Ectodermal cell (in vitro differentiated cells): ENCODE measurements around the gene NDUFA12.

Experiments
- H3K27ac ChIP-seq: 2 replicates; pipeline ENCODE4 v1.7.0; 2013; ENCODE audit warnings: mild to moderate bottlenecking, low read depth, low read length; ENCODE audit not compliant: insufficient read depth, poor library complexity, severe bottlenecking
- H3K27me3 ChIP-seq: 2 replicates; pipeline ENCODE4 v1.7.0; 2013; ENCODE audit warnings: mild to moderate bottlenecking, low read length; ENCODE audit not compliant: insufficient read depth, control insufficient read depth, poor library complexity, severe bottlenecking
- H3K36me3 ChIP-seq: one replicate; pipeline ENCODE4 v1.7.0; 2013; ENCODE audit warnings: low read length; ENCODE audit not compliant: control insufficient read depth, insufficient read depth
- H3K4me1 ChIP-seq: one replicate; pipeline ENCODE4 v1.7.0; 2013; ENCODE audit warnings: low read length; ENCODE audit not compliant: control insufficient read depth, insufficient read depth
- H3K4me3 ChIP-seq: 2 replicates; pipeline ENCODE4 v1.7.0; 2013; ENCODE audit warnings: low read depth, low read length, control low read depth; ENCODE audit not compliant: insufficient read depth
- H3K9me3 ChIP-seq: 2 replicates; pipeline ENCODE4 v1.7.0; 2013; ENCODE audit warnings: mild to moderate bottlenecking, low read length, moderate library complexity; ENCODE audit not compliant: control insufficient read depth
- WGBS, 2 experiments: methylation state at CpG; one replicate each; pipeline ENCODE4 v1.1.7; 2013; ENCODE audit warnings: missing lambda C conversion rate in 2 of 2; 5-methylcytosine and 5-hydroxymethylcytosine counted together

NDUFA12 gene

GRCh38 chr12:94969424-94969823 lies 34.1 kb downstream of the NDUFA12 start:
- H3K36me3 ChIP-seq: peaks cover 4% of the 10 kb centered on the region
- H3K4me1 ChIP-seq: no peaks in the 10 kb centered on the region
- no peak overlapping the region for H3K27ac ChIP-seq
- H3K9me3 ChIP-seq: no peaks in the 10 kb centered on the region
- no peak overlapping the region for H3K4me3 ChIP-seq
- no peaks in the 10 kb centered on the region for H3K27me3 ChIP-seq

GRCh38 chr12:94965982-94966630 lies 37.4 kb downstream of the NDUFA12 start:
- Histone ChIP-seq H3K36me3 (peaks cover 2% of the 10 kb centered on the region), H3K27me3 (no peaks in the 10 kb centered on the region)
- WGBS, 2 experiments: 88 to 95% methylated on average over 9 of the region's 9 CpGs

GRCh38 chr12:94963649-94964048 lies 39.8 kb downstream of the NDUFA12 start:
- Histone ChIP-seq H3K27ac (no peak overlapping the region), H3K4me1 (no peaks in the 10 kb centered on the region), H3K4me3 (no peak overlapping the region), H3K27me3 (no peaks in the 10 kb centered on the region), H3K36me3 (no peaks in the 10 kb centered on the region), H3K9me3 (no peaks in the 10 kb centered on the region)
- WGBS, 2 experiments: 90 to 97% methylated on average over 6 to 7 of the region's 7 CpGs

More at GRCh38 chr12:94965982-94966630, 37.4 kb downstream of the NDUFA12 start:
- H3K9me3 ChIP-seq: no peaks in the 10 kb centered on the region
- no peaks in the 10 kb centered on the region for H3K4me1 ChIP-seq
- no peak overlapping the region for H3K4me3 ChIP-seq
- no peak overlapping the region for H3K27ac ChIP-seq

GRCh38 chr12:94962670-94963069 lies 40.8 kb downstream of the NDUFA12 start:
- no peak overlapping the region for H3K4me3 ChIP-seq

GRCh38 chr12:94961911-94962310 lies 41.6 kb downstream of the NDUFA12 start:
- no peak overlapping the region for H3K4me3 ChIP-seq
- no peak overlapping the region for H3K27ac ChIP-seq
- H3K9me3 ChIP-seq: no peaks in the 10 kb centered on the region
- 86 to 96% methylated on average over 2 of the region's 2 CpGs for WGBS, 2 experiments
- H3K27me3 ChIP-seq: no peaks in the 10 kb centered on the region
- no peaks in the 10 kb centered on the region for H3K36me3 ChIP-seq
- H3K4me1 ChIP-seq: no peaks in the 10 kb centered on the region

More at GRCh38 chr12:94962670-94963069, 40.8 kb downstream of the NDUFA12 start:
- H3K27me3 ChIP-seq: no peaks in the 10 kb centered on the region
- no peaks in the 10 kb centered on the region for H3K9me3 ChIP-seq
- no peak overlapping the region for H3K27ac ChIP-seq
- H3K36me3 ChIP-seq: no peaks in the 10 kb centered on the region
- H3K4me1 ChIP-seq: no peaks in the 10 kb centered on the region
- 95 to 96% methylated on average over 2 of the region's 3 CpGs for WGBS, 2 experiments

GRCh38 chr12:94961256-94961824 lies 42.2 kb downstream of the NDUFA12 start:
- Histone ChIP-seq H3K36me3 (no peaks in the 10 kb centered on the region), H3K27me3 (no peaks in the 10 kb centered on the region), H3K9me3 (no peaks in the 10 kb centered on the region), H3K4me3 (no peak overlapping the region), H3K4me1 (no peaks in the 10 kb centered on the region), H3K27ac (no peak overlapping the region)

- Histone ChIP-seq H3K4me1 (no peaks in the 10 kb centered on the region), H3K4me3 (no peak overlapping the region), H3K27ac (no peak overlapping the region), H3K9me3 (no peaks in the 10 kb centered on the region), H3K36me3 (no peaks in the 10 kb centered on the region), H3K27me3 (no peaks in the 10 kb centered on the region)
Observed at GRCh38 chr12:94957006-94957405, 46.5 kb downstream of the NDUFA12 start.

GRCh38 chr12:94954948-94955592 lies 48.4 kb downstream of the NDUFA12 start:
- WGBS, 2 experiments: 83 to 86% methylated on average over 10 of the region's 10 CpGs
- no peak overlapping the region for H3K4me3 ChIP-seq
- no peak overlapping the region for H3K27ac ChIP-seq
- no peaks in the 10 kb centered on the region for H3K9me3 ChIP-seq
- H3K27me3 ChIP-seq: no peaks in the 10 kb centered on the region
- H3K36me3 ChIP-seq: no peaks in the 10 kb centered on the region
- peaks cover 8% of the 10 kb centered on the region for H3K4me1 ChIP-seq

GRCh38 chr12:94954029-94954685 lies 49.3 kb downstream of the NDUFA12 start:
- WGBS, 2 experiments: 0% methylated on average over 1 of the region's 1 CpG
- Histone ChIP-seq H3K36me3 (no peaks in the 10 kb centered on the region), H3K27me3 (no peaks in the 10 kb centered on the region), H3K4me1 (peaks cover 8% of the 10 kb centered on the region), H3K27ac (no peak overlapping the region), H3K9me3 (no peaks in the 10 kb centered on the region), H3K4me3 (no peak overlapping the region)

- H3K36me3 ChIP-seq: no peaks in the 10 kb centered on the region
- 91 to 97% methylated on average over 2 of the region's 2 CpGs for WGBS, 2 experiments
Observed at GRCh38 chr12:94952325-94952724, 51.2 kb downstream of the NDUFA12 start.

More at GRCh38 chr12:94952325-94952724, 51.2 kb downstream of the NDUFA12 start:
- Histone ChIP-seq H3K27me3 (no peaks in the 10 kb centered on the region), H3K9me3 (no peaks in the 10 kb centered on the region), H3K27ac (no peak overlapping the region), H3K4me1 (peaks cover 8% of the 10 kb centered on the region), H3K4me3 (no peak overlapping the region)
